WTC11 (cell line): ENCODE data around the gene SYNGAP1. TPM values are rescaled to one million over a fixed set of nuclear protein-coding genes. Genes with fewer than 3 reads are reported as not detected.

ENCODE experiments used
- CREB1 ChIP-seq: sonication (generic); formaldehyde crosslinking; IDR thresholded peaks from 2 replicates; pipeline ENCODE4 v1.8.0; 2023; ENCODE audit warnings: mild to moderate bottlenecking, missing genetic modification reagents
- FOXJ3 ChIP-seq: sonication (generic); formaldehyde crosslinking; IDR thresholded peaks from 2 replicates; pipeline ENCODE4 v1.9.0; 2021; ENCODE audit warnings: missing genetic modification reagents, mild to moderate bottlenecking, borderline replicate concordance
- IRF2 ChIP-seq: sonication (generic); formaldehyde crosslinking; IDR thresholded peaks from 2 replicates; pipeline ENCODE4 v1.8.0; 2022; ENCODE audit warnings: low read depth, missing genetic modification reagents, borderline replicate concordance
- JAZF1 ChIP-seq: fragments of 250-450 bp; sonication (Bioruptor Pico); IDR thresholded peaks from 2 replicates; pipeline ENCODE4 v1.9.0; 2021; ENCODE audit warnings: moderate library complexity, mild to moderate bottlenecking, inconsistent platforms
- NFYB ChIP-seq: sonication (generic); formaldehyde crosslinking; conservative IDR thresholded peaks from 2 replicates; pipeline ENCODE4 v1.8.0; 2022; ENCODE audit warnings: low read depth, missing genetic modification reagents
- SMAD3 ChIP-seq: sonication (generic); formaldehyde crosslinking; IDR thresholded peaks from 2 replicates; pipeline ENCODE4 v1.8.0; 2022; ENCODE audit warnings: missing genetic modification reagents, mild to moderate bottlenecking, borderline replicate concordance
- ZNF121 ChIP-seq: sonication (generic); formaldehyde crosslinking; IDR thresholded peaks from 2 replicates; pipeline ENCODE4 v1.8.0; 2023; ENCODE audit warnings: missing genetic modification reagents
- ZNF317 ChIP-seq: sonication (generic); formaldehyde crosslinking; IDR thresholded peaks from 2 replicates; pipeline ENCODE4 v1.8.1; 2023; ENCODE audit warnings: low read depth, mild to moderate bottlenecking, moderate library complexity, missing genetic modification reagents, borderline replicate concordance
- ZNF671 ChIP-seq: fragments of 250-450 bp; sonication (Bioruptor Pico); IDR thresholded peaks from 2 replicates; pipeline ENCODE4 v1.8.0; 2021; ENCODE audit warnings: mild to moderate bottlenecking
- total RNA-seq: library from RNA; stranded (reverse); gene quantifications from 3 replicates; pipeline ENCODE4 v1.2.3, GENCODE V29; 2021
- TF ChIP-seq, protein P1 (sequence below): sonication (generic); formaldehyde crosslinking; IDR thresholded peaks from 2 replicates; pipeline ENCODE4 v1.8.0; 2023; ENCODE audit warnings: missing genetic modification reagents, mild to moderate bottlenecking, borderline replicate concordance
- TF ChIP-seq, protein P2 (sequence below): sonication (generic); formaldehyde crosslinking; IDR thresholded peaks from 2 replicates; pipeline ENCODE4 v1.8.0; 2022; ENCODE audit warnings: mild to moderate bottlenecking, missing genetic modification reagents
- TF ChIP-seq, protein P3 (sequence below): fragments of 250-450 bp; sonication (Bioruptor Pico); IDR thresholded peaks from 2 replicates; pipeline ENCODE4 v1.9.0; 2021; ENCODE audit warnings: mild to moderate bottlenecking
- TF ChIP-seq, protein P4 (sequence below): sonication (generic); formaldehyde crosslinking; IDR thresholded peaks from 2 replicates; pipeline ENCODE4 v1.8.0; 2023; ENCODE audit warnings: mild to moderate bottlenecking, missing genetic modification reagents
- TF ChIP-seq, protein P5 (sequence below): fragments of 250-450 bp; sonication (Bioruptor Pico); IDR thresholded peaks from 2 replicates; pipeline ENCODE4 v1.8.0; 2021; ENCODE audit warnings: mild to moderate bottlenecking
- TF ChIP-seq, protein P6 (sequence below): fragments of 250-450 bp; sonication (Bioruptor Pico); IDR thresholded peaks from 2 replicates; pipeline ENCODE4 v1.9.0; 2021; ENCODE audit warnings: moderate library complexity, mild to moderate bottlenecking, inconsistent platforms, borderline replicate concordance
- TF ChIP-seq, protein P7 (sequence below): sonication (generic); formaldehyde crosslinking; IDR thresholded peaks from 2 replicates; pipeline ENCODE4 v1.8.1; 2023; ENCODE audit warnings: mild to moderate bottlenecking, missing genetic modification reagents, moderate library complexity
- TF ChIP-seq, protein P8 (sequence below): sonication (generic); formaldehyde crosslinking; IDR thresholded peaks from 2 replicates; pipeline ENCODE4 v1.8.1; 2022; ENCODE audit warnings: low read depth, missing genetic modification reagents, borderline replicate concordance
- TF ChIP-seq, protein P9 (sequence below): sonication (generic); formaldehyde crosslinking; IDR thresholded peaks from 2 replicates; pipeline ENCODE4 v1.8.1; 2022; ENCODE audit warnings: mild to moderate bottlenecking, moderate library complexity, missing genetic modification reagents
- TF ChIP-seq, protein P10 (sequence below): sonication (generic); formaldehyde crosslinking; IDR thresholded peaks from 2 replicates; pipeline ENCODE4 v1.8.0; 2022; ENCODE audit warnings: mild to moderate bottlenecking, missing genetic modification reagents

Gene SYNGAP1
- total RNA-seq, 1 experiment from 2014 or later = 139 TPM

DNA sequence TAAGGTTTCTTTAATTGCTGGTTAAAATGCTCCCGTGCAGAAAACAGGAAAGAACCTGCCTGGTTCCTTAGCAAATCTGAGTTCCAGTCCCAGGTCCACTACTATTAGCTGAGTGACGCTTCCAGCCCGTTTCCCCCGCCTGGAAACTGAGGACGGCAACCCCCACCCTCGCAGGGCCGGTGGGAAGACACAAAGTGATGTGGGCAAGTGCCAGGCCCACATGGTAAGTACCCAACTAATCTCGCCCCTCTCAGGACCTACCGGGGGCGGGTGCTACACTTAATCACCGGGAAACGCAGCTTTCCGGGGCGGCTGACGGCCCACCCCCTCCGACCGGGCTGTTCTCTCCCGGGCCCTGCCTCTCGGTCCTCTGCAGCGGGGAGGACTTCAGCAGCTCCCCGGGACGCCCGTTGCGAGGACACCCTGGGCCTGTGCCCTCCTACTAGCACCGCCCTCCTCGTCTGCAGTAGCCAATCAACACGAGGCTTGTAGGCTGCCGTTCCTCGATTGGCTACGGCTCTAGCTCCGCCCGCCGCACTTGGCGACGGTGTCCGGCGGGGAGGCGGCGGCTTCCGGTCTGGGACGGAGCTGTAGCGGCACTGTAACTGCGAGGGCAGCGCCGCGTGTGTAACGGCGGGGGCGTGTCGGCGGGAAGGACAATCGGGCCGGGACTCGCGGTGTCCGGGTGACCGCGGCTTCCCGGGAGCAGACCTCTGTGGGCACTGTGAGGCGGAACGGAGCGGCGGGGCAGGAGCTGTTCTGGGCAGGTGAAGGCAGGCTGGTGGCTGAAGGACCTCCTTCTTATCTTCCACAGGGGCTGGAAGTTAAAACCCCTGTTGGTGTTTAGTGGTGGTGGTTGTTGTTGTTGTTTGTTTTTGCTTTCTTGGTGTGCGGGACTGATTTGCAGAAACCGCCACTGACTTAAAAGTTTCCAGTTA, 34.4 kb downstream of the SYNGAP1 start, which contains the start of gene ZBTB9 (continued):
- TF ChIP-seq, protein P1, sequence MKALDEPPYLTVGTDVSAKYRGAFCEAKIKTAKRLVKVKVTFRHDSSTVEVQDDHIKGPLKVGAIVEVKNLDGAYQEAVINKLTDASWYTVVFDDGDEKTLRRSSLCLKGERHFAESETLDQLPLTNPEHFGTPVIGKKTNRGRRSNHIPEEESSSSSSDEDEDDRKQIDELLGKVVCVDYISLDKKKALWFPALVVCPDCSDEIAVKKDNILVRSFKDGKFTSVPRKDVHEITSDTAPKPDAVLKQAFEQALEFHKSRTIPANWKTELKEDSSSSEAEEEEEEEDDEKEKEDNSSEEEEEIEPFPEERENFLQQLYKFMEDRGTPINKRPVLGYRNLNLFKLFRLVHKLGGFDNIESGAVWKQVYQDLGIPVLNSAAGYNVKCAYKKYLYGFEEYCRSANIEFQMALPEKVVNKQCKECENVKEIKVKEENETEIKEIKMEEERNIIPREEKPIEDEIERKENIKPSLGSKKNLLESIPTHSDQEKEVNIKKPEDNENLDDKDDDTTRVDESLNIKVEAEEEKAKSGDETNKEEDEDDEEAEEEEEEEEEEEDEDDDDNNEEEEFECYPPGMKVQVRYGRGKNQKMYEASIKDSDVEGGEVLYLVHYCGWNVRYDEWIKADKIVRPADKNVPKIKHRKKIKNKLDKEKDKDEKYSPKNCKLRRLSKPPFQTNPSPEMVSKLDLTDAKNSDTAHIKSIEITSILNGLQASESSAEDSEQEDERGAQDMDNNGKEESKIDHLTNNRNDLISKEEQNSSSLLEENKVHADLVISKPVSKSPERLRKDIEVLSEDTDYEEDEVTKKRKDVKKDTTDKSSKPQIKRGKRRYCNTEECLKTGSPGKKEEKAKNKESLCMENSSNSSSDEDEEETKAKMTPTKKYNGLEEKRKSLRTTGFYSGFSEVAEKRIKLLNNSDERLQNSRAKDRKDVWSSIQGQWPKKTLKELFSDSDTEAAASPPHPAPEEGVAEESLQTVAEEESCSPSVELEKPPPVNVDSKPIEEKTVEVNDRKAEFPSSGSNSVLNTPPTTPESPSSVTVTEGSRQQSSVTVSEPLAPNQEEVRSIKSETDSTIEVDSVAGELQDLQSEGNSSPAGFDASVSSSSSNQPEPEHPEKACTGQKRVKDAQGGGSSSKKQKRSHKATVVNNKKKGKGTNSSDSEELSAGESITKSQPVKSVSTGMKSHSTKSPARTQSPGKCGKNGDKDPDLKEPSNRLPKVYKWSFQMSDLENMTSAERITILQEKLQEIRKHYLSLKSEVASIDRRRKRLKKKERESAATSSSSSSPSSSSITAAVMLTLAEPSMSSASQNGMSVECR (CRISPR knock-in tag) = peak; percentile 81; the same call in 1 of the 2 replicates
- TF ChIP-seq ZNF317 = no peak
- TF ChIP-seq, protein P2, sequence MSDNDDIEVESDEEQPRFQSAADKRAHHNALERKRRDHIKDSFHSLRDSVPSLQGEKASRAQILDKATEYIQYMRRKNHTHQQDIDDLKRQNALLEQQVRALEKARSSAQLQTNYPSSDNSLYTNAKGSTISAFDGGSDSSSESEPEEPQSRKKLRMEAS (CRISPR knock-in tag) = peak; percentile 87
- TF ChIP-seq, protein P3, sequence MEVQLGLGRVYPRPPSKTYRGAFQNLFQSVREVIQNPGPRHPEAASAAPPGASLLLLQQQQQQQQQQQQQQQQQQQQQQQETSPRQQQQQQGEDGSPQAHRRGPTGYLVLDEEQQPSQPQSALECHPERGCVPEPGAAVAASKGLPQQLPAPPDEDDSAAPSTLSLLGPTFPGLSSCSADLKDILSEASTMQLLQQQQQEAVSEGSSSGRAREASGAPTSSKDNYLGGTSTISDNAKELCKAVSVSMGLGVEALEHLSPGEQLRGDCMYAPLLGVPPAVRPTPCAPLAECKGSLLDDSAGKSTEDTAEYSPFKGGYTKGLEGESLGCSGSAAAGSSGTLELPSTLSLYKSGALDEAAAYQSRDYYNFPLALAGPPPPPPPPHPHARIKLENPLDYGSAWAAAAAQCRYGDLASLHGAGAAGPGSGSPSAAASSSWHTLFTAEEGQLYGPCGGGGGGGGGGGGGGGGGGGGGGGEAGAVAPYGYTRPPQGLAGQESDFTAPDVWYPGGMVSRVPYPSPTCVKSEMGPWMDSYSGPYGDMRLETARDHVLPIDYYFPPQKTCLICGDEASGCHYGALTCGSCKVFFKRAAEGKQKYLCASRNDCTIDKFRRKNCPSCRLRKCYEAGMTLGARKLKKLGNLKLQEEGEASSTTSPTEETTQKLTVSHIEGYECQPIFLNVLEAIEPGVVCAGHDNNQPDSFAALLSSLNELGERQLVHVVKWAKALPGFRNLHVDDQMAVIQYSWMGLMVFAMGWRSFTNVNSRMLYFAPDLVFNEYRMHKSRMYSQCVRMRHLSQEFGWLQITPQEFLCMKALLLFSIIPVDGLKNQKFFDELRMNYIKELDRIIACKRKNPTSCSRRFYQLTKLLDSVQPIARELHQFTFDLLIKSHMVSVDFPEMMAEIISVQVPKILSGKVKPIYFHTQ (CRISPR knock-in tag) = peak; percentile 80; the same call in 1 of the 2 replicates
- TF ChIP-seq ZNF671 (CRISPR knock-in tag) = peak; percentile 90
- TF ChIP-seq CREB1 (CRISPR knock-in tag) = peak; percentile 85; the same call in 1 of the 2 replicates
- no peak; the same call in none of the 2 replicates for TF ChIP-seq ZNF121 (CRISPR knock-in tag)
- peak; percentile 87 for TF ChIP-seq NFYB (CRISPR knock-in tag)
- peak; percentile 38; the same call in 1 of the 2 replicates for TF ChIP-seq SMAD3 (CRISPR knock-in tag)
- TF ChIP-seq, protein P4, sequence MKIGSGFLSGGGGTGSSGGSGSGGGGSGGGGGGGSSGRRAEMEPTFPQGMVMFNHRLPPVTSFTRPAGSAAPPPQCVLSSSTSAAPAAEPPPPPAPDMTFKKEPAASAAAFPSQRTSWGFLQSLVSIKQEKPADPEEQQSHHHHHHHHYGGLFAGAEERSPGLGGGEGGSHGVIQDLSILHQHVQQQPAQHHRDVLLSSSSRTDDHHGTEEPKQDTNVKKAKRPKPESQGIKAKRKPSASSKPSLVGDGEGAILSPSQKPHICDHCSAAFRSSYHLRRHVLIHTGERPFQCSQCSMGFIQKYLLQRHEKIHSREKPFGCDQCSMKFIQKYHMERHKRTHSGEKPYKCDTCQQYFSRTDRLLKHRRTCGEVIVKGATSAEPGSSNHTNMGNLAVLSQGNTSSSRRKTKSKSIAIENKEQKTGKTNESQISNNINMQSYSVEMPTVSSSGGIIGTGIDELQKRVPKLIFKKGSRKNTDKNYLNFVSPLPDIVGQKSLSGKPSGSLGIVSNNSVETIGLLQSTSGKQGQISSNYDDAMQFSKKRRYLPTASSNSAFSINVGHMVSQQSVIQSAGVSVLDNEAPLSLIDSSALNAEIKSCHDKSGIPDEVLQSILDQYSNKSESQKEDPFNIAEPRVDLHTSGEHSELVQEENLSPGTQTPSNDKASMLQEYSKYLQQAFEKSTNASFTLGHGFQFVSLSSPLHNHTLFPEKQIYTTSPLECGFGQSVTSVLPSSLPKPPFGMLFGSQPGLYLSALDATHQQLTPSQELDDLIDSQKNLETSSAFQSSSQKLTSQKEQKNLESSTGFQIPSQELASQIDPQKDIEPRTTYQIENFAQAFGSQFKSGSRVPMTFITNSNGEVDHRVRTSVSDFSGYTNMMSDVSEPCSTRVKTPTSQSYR = peak; percentile 44; the same call in 1 of the 2 replicates
- TF ChIP-seq, protein P5, sequence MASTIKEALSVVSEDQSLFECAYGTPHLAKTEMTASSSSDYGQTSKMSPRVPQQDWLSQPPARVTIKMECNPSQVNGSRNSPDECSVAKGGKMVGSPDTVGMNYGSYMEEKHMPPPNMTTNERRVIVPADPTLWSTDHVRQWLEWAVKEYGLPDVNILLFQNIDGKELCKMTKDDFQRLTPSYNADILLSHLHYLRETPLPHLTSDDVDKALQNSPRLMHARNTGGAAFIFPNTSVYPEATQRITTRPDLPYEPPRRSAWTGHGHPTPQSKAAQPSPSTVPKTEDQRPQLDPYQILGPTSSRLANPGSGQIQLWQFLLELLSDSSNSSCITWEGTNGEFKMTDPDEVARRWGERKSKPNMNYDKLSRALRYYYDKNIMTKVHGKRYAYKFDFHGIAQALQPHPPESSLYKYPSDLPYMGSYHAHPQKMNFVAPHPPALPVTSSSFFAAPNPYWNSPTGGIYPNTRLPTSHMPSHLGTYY (CRISPR knock-in tag) = peak; percentile 84
- TF ChIP-seq, protein P6, sequence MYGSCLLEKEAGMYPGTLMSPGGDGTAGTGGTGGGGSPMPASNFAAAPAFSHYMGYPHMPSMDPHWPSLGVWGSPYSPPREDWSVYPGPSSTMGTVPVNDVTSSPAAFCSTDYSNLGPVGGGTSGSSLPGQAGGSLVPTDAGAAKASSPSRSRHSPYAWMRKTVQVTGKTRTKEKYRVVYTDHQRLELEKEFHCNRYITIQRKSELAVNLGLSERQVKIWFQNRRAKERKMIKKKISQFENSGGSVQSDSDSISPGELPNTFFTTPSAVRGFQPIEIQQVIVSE (CRISPR knock-in tag) = no peak
- TF ChIP-seq, protein P7, sequence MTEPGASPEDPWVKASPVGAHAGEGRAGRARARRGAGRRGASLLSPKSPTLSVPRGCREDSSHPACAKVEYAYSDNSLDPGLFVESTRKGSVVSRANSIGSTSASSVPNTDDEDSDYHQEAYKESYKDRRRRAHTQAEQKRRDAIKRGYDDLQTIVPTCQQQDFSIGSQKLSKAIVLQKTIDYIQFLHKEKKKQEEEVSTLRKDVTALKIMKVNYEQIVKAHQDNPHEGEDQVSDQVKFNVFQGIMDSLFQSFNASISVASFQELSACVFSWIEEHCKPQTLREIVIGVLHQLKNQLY (CRISPR knock-in tag) = 0 out of 2 replicates have a peak, but pooled peaks have one; percentile 24
- TF ChIP-seq, protein P8, sequence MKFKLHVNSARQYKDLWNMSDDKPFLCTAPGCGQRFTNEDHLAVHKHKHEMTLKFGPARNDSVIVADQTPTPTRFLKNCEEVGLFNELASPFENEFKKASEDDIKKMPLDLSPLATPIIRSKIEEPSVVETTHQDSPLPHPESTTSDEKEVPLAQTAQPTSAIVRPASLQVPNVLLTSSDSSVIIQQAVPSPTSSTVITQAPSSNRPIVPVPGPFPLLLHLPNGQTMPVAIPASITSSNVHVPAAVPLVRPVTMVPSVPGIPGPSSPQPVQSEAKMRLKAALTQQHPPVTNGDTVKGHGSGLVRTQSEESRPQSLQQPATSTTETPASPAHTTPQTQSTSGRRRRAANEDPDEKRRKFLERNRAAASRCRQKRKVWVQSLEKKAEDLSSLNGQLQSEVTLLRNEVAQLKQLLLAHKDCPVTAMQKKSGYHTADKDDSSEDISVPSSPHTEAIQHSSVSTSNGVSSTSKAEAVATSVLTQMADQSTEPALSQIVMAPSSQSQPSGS = no peak
- no peak for TF ChIP-seq JAZF1 (CRISPR knock-in tag)
- TF ChIP-seq, protein P9, sequence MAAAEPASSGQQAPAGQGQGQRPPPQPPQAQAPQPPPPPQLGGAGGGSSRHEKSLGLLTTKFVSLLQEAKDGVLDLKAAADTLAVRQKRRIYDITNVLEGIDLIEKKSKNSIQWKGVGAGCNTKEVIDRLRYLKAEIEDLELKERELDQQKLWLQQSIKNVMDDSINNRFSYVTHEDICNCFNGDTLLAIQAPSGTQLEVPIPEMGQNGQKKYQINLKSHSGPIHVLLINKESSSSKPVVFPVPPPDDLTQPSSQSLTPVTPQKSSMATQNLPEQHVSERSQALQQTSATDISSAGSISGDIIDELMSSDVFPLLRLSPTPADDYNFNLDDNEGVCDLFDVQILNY (CRISPR knock-in tag) = no peak; the same call in 1 of the 2 replicates
- TF ChIP-seq IRF2 (CRISPR knock-in tag) = no peak
- 0 out of 2 replicates have a peak, but pooled peaks have one; percentile 46 for TF ChIP-seq FOXJ3 (CRISPR knock-in tag)
- TF ChIP-seq, protein P10, sequence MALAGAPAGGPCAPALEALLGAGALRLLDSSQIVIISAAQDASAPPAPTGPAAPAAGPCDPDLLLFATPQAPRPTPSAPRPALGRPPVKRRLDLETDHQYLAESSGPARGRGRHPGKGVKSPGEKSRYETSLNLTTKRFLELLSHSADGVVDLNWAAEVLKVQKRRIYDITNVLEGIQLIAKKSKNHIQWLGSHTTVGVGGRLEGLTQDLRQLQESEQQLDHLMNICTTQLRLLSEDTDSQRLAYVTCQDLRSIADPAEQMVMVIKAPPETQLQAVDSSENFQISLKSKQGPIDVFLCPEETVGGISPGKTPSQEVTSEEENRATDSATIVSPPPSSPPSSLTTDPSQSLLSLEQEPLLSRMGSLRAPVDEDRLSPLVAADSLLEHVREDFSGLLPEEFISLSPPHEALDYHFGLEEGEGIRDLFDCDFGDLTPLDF (CRISPR knock-in tag) = 0 out of 2 replicates have a peak, but pooled peaks have one; percentile 51
